Stimulated activated CD8-positive, alpha-beta memory T cell treated with anti-CD3 and anti-CD28 coated beads, Interleukin-15, amount 100 ng/mL, for 48 hours (primary cell): Measurements from ENCODE around the gene ENG.
"Not testable (repeated sequence)": the region's sequence is repeated elsewhere in the genome, so short reads cannot be mapped to it uniquely, and the experiment has no call there.

Experiments used
- DNase-seq, 2 donors: peaks; one replicate each; pipeline ENCODE4 v3.0.0-alpha.2; 2020; ENCODE audit warnings: low read depth in 2 of 2

ENG gene

DNA sequence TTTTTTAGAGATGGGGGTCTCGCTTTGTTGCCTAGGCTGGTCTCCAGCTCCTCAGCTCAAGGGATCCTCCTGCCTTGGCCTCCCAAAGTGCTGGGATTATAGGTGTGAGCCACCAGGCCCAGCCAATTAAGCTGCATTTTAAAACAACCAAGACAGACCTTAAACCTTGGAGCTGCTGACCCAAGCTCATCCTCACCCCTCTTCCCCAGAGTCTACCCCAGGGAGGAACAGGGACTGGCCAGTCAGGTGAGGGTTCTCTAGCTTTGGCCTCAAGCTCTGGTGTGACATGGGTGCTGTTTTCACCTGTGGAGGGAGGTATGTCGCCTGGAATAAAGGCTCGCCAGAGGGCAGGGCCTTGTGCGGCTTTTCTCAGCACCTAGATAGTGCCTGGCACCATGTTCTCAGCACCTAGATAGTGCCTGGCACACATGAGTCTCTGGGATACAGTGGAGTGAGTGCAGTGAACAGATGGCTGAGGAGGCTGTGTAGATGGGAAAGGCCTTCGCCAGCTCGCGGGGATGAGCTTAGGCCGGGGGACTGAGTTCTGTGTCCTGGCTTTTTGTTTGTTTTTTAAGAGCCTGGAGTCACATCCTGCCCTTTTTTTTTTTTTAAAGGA, 61.3 kb downstream of the ENG start:
- no peak for DNase-seq

GRCh38 chr9:127792417-127793031, 61.9 kb downstream of the ENG start:
- no peak for DNase-seq

- DNase-seq, result no peak
These were observed 63.4 kb downstream of the ENG start for GRCh38 chr9:127791085-127791484.

DNA sequence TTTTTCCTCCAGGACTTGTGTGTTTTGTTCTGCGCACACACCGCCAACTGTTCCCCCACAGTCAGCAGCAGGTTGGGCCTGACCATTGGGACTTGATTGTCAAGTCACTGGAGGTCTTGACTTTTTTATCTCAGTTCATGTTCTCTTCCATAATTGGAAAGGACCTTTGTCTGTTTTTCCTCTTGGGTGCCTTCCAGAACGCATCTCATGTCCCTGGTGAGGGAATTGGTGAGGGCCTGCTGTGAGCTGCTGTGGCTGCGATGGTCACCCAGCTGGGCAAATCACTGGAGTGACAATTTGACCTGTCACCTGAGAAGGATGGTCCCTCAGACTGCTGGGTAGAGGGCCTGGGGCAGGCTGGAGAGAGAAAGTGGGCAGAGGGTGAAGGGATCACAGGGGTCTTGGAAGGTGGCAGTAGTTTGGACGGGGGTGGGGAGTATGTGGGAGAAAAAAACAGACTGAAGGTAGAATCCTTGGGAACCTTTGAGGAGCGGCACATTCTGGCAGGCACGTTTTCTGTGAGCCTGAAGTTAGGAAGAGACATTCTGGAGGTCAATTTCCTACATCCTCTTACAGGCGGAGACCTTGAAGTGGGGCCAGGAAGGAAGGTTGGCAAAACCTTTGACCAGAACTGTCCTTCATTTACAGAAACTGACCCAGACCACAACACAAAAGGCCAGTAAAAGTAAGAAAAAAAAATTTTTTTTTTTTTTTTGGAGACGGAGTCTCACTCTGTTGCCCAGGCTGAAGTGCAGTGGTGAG, 64.2 kb downstream of the ENG start:
- DNase-seq, result no peak

DNA sequence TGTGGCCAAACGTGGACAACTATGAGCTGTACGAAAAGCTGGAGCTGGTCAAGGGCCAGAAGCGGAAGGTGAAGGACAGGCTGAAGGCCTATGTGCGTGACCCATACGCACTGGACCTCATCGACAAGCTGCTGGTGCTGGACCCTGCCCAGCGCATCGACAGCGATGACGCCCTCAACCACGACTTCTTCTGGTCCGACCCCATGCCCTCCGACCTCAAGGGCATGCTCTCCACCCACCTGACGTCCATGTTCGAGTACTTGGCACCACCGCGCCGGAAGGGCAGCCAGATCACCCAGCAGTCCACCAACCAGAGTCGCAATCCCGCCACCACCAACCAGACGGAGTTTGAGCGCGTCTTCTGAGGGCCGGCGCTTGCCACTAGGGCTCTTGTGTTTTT, 65.3 kb downstream of the ENG start:
- no peak for DNase-seq

GRCh38 chr9:127788337-127789011, 66.0 kb downstream of the ENG start:
- DNase-seq, result peak; percentile 62 to 72

DNA sequence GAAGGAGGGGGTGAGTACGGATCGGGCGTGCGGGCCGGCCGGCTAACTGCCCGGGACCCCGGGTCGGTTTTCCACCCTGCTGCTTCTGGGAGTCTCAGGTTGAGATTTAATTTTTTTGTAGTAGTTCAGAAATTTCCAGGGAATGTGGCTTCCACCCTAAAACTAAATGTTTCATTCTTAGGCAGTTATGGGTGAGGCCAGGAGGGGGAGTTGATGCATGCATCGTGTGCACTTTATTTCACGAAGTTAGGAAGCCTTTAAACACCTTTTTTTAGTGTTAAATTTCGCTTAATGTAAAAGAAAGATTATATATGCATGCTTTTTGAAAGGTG, 67.7 kb downstream of the ENG start:
- DNase-seq, result no peak

DNA sequence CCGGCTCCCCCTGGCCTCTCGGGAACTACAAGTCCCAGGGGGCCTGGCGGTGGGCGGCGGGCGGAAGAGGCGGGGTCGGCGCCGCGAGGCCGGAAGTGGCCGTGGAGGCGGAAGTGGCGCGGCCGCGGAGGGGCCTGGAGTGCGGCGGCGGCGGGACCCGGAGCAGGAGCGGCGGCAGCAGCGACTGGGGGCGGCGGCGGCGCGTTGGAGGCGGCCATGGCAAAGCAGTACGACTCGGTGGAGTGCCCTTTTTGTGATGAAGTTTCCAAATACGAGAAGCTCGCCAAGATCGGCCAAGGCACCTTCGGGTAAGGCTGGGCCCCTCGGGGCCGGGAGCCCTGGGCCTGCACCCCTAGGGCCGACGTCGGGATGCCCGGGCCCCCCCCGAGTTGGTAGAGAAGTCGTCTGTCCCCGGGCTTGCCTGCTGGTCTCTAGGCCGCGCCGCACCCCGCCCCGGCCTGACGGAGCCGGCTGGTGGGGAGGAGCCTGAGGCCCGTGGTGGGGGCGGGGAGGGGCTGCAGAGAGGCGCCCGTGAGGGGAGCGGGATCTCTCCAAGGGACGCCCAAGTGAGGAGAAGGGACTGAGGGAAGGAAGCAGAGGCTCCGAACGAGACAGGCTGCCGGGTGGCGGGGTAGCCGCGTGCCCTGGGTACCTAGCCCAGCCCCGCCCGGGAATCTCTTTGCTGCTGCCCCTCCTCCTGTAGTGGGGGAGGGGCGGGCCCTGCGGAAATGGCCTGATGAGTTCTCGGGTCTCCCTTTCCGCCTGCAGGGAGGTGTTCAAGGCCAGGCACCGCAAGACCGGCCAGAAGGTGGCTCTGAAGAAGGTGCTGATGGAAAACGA, 68.3 kb downstream of the ENG start, which contains the start of gene CDK9:
Gene CDK9 (plus strand): TSS at position 102 of the 840 bp plus-strand sequence. CDS start 115 bp downstream, at position 217.
- DNase-seq, result peak; percentile 88 to 92

- peak; percentile 80 to 85 for DNase-seq
These were observed 69.2 kb downstream of the ENG start for GRCh38 chr9:127785023-127785932.

DNA sequence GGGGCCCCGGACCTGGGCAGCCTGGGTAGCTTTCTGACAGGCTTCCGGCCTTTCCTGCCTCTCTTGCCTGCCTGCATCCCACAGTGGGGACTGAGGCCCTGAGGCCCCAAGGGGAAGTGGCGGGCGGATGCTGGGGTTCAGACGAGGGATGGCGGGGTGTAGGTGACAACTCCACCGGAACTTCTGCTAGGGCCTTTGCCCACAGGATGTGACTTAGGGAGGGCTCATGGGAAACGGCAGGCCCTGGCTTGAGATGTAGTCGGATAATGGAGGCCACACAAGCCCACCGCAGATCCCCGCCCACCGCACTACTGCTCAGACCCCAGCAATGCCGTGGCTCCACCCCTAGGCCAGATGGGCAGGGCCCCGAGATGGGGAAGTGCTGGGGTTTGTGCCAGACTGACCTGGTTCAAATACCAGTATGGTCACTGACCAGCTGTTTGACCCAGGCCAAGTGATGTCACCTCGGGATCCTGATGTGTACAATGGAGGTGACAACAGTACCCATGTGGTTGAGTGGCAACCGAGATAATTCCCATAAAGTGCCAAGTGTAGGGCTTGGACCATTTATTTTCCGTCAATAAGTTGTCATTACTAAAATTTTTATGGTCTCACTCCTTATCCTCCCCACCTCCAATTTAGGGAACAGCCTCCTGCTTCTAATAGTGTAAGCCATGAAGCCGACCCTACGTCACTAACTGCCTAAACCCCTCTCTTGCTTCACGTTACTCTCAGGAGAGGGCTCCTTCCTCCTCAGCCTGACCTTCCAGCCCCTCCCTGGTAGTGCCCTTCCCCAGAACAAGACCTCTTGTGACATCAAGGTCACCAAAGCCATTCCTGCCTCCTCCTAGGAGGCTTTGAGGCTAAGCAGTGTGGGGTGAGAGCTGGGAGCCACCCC, 71.1 kb downstream of the ENG start:
- DNase-seq, result peak; percentile 76 to 80

DNA sequence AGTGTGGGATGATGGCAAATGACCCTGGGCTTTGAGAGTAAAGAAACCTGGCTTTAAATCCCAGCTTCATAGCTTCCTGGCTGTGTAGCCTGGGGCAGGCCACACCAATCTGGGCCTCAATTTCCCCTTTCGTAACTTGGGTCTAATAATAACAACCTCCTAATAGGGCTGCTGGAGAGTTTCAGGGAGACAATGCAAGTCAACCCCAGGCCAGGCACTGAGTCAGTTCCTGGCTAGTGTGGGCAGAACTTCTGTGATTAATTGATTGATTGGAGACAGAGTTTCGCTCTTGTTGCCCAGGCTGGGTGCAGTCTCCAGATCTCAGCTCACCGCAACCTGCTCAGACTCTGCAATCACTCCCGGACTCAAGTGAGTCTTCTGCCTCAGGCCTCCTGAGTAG, 72.7 kb downstream of the ENG start:
- DNase-seq, result no peak

DNA sequence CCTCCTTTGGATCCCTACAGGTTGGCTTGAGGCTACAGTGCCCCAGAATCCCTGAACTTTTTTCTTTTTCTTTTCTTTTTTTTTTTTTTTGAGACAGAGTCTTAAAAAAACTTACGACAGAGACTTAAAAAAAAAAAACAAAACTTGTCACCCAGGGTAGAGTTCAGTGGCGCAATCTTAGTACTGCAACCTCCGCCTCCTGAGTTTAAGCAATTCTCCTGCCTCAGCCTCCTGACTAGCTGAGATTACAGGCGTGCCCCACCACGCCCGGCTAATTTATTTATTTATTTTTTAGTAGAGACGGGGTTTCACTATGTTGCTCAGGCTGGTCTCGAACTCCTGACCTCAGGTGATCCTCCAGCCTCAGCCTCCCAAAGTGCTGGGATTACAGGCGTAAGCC, 73.5 kb downstream of the ENG start:
- DNase-seq, result not testable (repeated sequence)

- DNase-seq, result no peak
These were observed 74.2 kb downstream of the ENG start for GRCh38 chr9:127780126-127780885.

DNA sequence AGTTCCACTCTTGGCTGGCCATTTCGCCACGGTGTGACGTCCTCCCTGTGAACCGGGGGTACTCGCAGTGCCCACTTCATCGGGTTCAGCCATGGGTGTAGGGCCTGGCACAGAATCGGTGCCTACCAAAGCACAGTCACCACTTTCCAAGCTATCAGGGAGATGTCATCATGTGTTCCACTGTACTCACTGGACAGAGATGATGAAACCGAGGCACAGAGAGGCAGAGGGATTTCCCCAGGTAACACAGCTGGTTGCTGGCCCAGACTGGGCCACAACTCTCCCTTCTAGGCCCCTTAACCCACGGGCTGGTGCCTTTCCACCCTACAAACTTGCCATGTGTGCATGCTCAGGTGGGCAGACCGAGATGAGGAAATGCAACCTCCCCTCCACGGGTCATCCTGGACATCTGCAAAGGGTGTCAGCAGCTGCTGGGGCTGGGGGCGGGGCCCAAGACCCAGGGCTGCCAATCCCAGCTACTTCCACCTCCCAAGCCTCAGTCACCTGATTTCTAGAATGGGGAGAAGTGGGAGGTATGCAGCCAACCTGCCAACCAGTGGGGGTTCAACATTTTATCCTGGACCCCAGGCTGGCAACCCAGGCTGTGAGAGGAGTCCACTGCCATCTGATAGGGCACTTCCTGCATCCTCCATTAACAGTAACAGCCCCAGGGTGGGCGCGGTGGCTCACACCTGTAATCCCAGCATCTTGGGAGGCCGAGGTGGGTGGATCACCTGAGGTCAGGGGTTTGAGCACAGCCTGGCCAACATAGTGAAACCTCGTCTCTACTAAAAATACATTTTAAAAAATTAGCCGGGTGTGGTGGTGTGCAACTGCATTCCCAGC, 75.1 kb downstream of the ENG start:
- peak; percentile 53 to 61 for DNase-seq

- no peak for DNase-seq
These were observed 76.0 kb downstream of the ENG start, which contains the start of gene SH2D3C for GRCh38 chr9:127778280-127779135. TSS of gene SH2D3C (minus strand) at chr9:127778666. CDS start at chr9:127778627, 39 bp downstream.

- DNase-seq, result no peak
These were observed 77.0 kb downstream of the ENG start for GRCh38 chr9:127777368-127777980.
